ENCODE measurements around the gene PLEKHA7.

The PLEKHA7 gene

GRCh38 chr11:16793511-16793910 lies 220.7 kb downstream of the PLEKHA7 start:
- H3K4me1 ChIP-seq: no peaks in the 10 kb centered on the region
- no peak for DNase-seq
- no peaks in the 10 kb centered on the region for H3K36me3 ChIP-seq
- TF ChIP-seq CTCF (IDR thresholded peaks at IDR 0.05; ENCODE audit: low read depth, low read length): no peak
- H3K9me3 ChIP-seq: no peaks in the 10 kb centered on the region
- H3K4me3 ChIP-seq (ENCODE audit: low read depth, low read length): no peak overlapping the region
- no peaks in the 10 kb centered on the region for H3K27me3 ChIP-seq

- no peak for TF ChIP-seq CTCF (IDR thresholded peaks at IDR 0.05; ENCODE audit: low read depth, low read length)
- DNase-seq: no peak
- H3K27me3 ChIP-seq: no peaks in the 10 kb centered on the region
- no peaks in the 10 kb centered on the region for H3K9me3 ChIP-seq
- no peak overlapping the region for H3K4me3 ChIP-seq (ENCODE audit: low read depth, low read length)
- no peaks in the 10 kb centered on the region for H3K4me1 ChIP-seq
- H3K36me3 ChIP-seq: no peaks in the 10 kb centered on the region
These were observed 221.2 kb downstream of the PLEKHA7 start for GRCh38 chr11:16793009-16793408.

- Histone ChIP-seq H3K36me3 (no peaks in the 10 kb centered on the region), H3K4me1 (no peaks in the 10 kb centered on the region), H3K27me3 (no peaks in the 10 kb centered on the region), H3K9me3 (no peaks in the 10 kb centered on the region), H3K4me3 (ENCODE audit: low read depth, low read length) (no peak overlapping the region)
- no peak for DNase-seq
- no peak for TF ChIP-seq CTCF (IDR thresholded peaks at IDR 0.05; ENCODE audit: low read depth, low read length)
These were observed 221.8 kb downstream of the PLEKHA7 start for GRCh38 chr11:16792426-16792825.

- Histone ChIP-seq H3K4me1 (no peaks in the 10 kb centered on the region), H3K36me3 (no peaks in the 10 kb centered on the region), H3K9me3 (no peaks in the 10 kb centered on the region), H3K27me3 (no peaks in the 10 kb centered on the region), H3K4me3 (ENCODE audit: low read depth, low read length) (no peak overlapping the region)
- TF ChIP-seq CTCF (IDR thresholded peaks at IDR 0.05; ENCODE audit: low read depth, low read length): no peak
- DNase-seq: no peak
These were observed 222.8 kb downstream of the PLEKHA7 start for GRCh38 chr11:16791191-16791961.

- no peak for TF ChIP-seq CTCF (IDR thresholded peaks at IDR 0.05; ENCODE audit: low read depth, low read length)
- no peaks in the 10 kb centered on the region for H3K27me3 ChIP-seq
- H3K36me3 ChIP-seq: no peaks in the 10 kb centered on the region
- H3K4me1 ChIP-seq: no peaks in the 10 kb centered on the region
- no peaks in the 10 kb centered on the region for H3K9me3 ChIP-seq
- H3K4me3 ChIP-seq (ENCODE audit: low read depth, low read length): no peak overlapping the region
- no peak for DNase-seq
These were observed 223.6 kb downstream of the PLEKHA7 start for GRCh38 chr11:16790486-16791190.

All from BE2C (cell line).